ENCODE results near the gene PI4KA.

Gene PI4KA

DNA sequence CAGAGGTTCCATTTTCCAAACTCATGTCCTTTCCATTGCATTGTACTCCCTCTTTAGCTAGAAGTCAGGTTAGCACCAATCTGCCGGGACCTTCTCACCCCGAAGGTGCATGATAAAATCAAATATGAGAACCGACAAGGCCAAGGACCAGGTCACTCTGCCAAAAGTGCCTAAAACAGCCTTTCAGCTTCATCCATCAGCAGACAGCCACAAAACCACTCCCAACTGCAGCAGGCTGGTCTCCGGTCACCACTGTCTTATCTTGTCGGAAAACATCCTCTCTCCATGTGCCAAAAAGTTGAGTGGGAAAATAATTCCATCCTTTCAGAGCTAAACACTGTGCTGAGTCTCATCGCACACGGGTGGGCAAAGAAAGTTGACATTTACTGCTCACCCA lies 1.4 kb downstream of the PI4KA start:
- Histone ChIP-seq H3K27me3 (ENCODE audit: insufficient read depth, poor library complexity, severe bottlenecking) (no peaks in the 10 kb centered on the region), H3K27ac (replicated peaks) (0 out of 2 replicates have a peak overlapping the region, but pooled peaks have one; percentile 14), H3K4me3 (replicated peaks; ENCODE audit: insufficient read depth, low read length) (peak overlapping the region; percentile 91)
- TF ChIP-seq, protein P1, sequence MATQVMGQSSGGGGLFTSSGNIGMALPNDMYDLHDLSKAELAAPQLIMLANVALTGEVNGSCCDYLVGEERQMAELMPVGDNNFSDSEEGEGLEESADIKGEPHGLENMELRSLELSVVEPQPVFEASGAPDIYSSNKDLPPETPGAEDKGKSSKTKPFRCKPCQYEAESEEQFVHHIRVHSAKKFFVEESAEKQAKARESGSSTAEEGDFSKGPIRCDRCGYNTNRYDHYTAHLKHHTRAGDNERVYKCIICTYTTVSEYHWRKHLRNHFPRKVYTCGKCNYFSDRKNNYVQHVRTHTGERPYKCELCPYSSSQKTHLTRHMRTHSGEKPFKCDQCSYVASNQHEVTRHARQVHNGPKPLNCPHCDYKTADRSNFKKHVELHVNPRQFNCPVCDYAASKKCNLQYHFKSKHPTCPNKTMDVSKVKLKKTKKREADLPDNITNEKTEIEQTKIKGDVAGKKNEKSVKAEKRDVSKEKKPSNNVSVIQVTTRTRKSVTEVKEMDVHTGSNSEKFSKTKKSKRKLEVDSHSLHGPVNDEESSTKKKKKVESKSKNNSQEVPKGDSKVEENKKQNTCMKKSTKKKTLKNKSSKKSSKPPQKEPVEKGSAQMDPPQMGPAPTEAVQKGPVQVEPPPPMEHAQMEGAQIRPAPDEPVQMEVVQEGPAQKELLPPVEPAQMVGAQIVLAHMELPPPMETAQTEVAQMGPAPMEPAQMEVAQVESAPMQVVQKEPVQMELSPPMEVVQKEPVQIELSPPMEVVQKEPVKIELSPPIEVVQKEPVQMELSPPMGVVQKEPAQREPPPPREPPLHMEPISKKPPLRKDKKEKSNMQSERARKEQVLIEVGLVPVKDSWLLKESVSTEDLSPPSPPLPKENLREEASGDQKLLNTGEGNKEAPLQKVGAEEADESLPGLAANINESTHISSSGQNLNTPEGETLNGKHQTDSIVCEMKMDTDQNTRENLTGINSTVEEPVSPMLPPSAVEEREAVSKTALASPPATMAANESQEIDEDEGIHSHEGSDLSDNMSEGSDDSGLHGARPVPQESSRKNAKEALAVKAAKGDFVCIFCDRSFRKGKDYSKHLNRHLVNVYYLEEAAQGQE (IDR thresholded peaks at IDR 0.05; ENCODE audit: insufficient replicate concordance, low read depth): no peak
- no peak for TF ChIP-seq GABPA (IDR thresholded peaks at IDR 0.05; ENCODE audit: low read depth)
- TF ChIP-seq POLR2AphosphoS5 (IDR thresholded peaks at IDR 0.05; ENCODE audit: low read depth): no peak
- TF ChIP-seq, protein P2, sequence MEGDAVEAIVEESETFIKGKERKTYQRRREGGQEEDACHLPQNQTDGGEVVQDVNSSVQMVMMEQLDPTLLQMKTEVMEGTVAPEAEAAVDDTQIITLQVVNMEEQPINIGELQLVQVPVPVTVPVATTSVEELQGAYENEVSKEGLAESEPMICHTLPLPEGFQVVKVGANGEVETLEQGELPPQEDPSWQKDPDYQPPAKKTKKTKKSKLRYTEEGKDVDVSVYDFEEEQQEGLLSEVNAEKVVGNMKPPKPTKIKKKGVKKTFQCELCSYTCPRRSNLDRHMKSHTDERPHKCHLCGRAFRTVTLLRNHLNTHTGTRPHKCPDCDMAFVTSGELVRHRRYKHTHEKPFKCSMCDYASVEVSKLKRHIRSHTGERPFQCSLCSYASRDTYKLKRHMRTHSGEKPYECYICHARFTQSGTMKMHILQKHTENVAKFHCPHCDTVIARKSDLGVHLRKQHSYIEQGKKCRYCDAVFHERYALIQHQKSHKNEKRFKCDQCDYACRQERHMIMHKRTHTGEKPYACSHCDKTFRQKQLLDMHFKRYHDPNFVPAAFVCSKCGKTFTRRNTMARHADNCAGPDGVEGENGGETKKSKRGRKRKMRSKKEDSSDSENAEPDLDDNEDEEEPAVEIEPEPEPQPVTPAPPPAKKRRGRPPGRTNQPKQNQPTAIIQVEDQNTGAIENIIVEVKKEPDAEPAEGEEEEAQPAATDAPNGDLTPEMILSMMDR (IDR thresholded peaks at IDR 0.05; ENCODE audit: insufficient read depth, low read length): no peak
- no peak for TF ChIP-seq SPI1 (IDR thresholded peaks at IDR 0.05; ENCODE audit: borderline replicate concordance, low read depth)
- DNase-seq (ENCODE audit: low read depth in 1 of 2, low spot score in 1 of 2): no peak

DNA sequence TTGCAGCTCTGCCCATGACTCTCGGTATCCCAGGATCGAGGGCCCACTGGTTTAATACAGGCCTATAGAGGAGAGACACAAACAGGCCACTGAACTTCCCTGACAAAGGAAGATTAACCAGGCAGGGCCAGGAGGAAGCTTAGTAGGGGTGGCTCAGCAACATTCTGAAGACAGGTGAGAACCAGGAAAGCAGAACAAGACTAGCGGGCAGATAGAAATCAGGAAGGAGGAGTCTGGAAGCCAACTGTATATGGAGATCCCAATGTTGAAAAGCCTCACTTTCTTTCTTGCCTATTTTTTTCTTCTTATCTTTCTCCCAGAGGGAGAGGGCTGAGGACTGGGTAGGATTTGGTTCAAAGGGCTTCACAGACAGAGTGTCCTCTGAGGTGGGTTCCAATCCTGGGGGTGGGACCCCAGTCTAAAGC lies 5.4 kb downstream of the PI4KA start:
- H3K4me3 ChIP-seq (replicated peaks; ENCODE audit: insufficient read depth, low read length): no peak overlapping the region

DNA sequence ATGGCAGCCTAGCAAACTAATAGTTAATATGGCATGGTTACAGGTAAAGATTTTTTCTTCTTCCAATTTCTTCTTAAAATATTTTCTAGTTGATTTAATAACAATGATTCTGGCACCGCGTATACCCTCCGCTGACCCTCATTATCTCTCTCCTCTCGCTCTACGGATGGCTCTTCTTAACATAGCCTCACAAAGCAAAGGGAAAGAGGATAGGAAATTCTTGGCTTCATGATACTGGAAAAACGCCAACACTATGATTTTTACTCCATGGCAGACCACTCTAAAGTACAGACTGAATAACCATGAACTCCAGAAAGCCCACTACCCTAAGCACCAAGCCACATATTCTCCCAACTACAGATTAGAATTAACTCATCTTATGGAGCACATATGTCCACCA lies 6.1 kb downstream of the PI4KA start:
- Histone ChIP-seq H3K27me3 (ENCODE audit: insufficient read depth, poor library complexity, severe bottlenecking) (no peaks in the 10 kb centered on the region), H3K27ac (replicated peaks) (no peak overlapping the region), H3K4me3 (replicated peaks; ENCODE audit: insufficient read depth, low read length) (no peak overlapping the region)
- no peak for DNase-seq (ENCODE audit: low read depth in 1 of 2, low spot score in 1 of 2)
- TF ChIP-seq GABPA (IDR thresholded peaks at IDR 0.05; ENCODE audit: low read depth) (no peak), SPI1 (IDR thresholded peaks at IDR 0.05; ENCODE audit: borderline replicate concordance, low read depth) (no peak), POLR2AphosphoS5 (IDR thresholded peaks at IDR 0.05; ENCODE audit: low read depth) (no peak)
- TF ChIP-seq, protein P2 (IDR thresholded peaks at IDR 0.05; ENCODE audit: insufficient read depth, low read length): no peak
- TF ChIP-seq, protein P1 (IDR thresholded peaks at IDR 0.05; ENCODE audit: insufficient replicate concordance, low read depth): no peak

More for the DNA sequence above, 5.4 kb downstream of the PI4KA start:
- TF ChIP-seq POLR2AphosphoS5 (IDR thresholded peaks at IDR 0.05; ENCODE audit: low read depth) (no peak), GABPA (IDR thresholded peaks at IDR 0.05; ENCODE audit: low read depth) (no peak), SPI1 (IDR thresholded peaks at IDR 0.05; ENCODE audit: borderline replicate concordance, low read depth) (no peak)
- TF ChIP-seq, protein P2 (IDR thresholded peaks at IDR 0.05; ENCODE audit: insufficient read depth, low read length): no peak
- TF ChIP-seq, protein P1 (IDR thresholded peaks at IDR 0.05; ENCODE audit: insufficient replicate concordance, low read depth): no peak
- Histone ChIP-seq H3K27ac (replicated peaks) (no peak overlapping the region), H3K27me3 (ENCODE audit: insufficient read depth, poor library complexity, severe bottlenecking) (no peaks in the 10 kb centered on the region)
- no peak for DNase-seq (ENCODE audit: low read depth in 1 of 2, low spot score in 1 of 2)

All from HL-60 (cell line).